T47D (cell line): ENCODE measurements around the gene RYK.

Experiments used
- DNase-seq, 2 experiments: peaks; one replicate each; pipeline versions ENCODE4 v3.0.0 to v3.0.0-alpha.2; 2011 to 2012; ENCODE audit warnings: low read depth in 1 of 2, low spot score in 1 of 2
- JUND ChIP-seq: IDR thresholded peaks from 2 replicates; pipeline ENCODE4 v1.6.1; 2012; ENCODE audit warnings: low read depth
- in situ Hi-C: cut with HindIII; loops from 2 replicates; pipeline ENCODE4 v1.10.0; 2016; ENCODE audit warnings: low sequenced_read_pairs, low pct_unique_long_range_greater_than_20kb

Gene RYK

DNA sequence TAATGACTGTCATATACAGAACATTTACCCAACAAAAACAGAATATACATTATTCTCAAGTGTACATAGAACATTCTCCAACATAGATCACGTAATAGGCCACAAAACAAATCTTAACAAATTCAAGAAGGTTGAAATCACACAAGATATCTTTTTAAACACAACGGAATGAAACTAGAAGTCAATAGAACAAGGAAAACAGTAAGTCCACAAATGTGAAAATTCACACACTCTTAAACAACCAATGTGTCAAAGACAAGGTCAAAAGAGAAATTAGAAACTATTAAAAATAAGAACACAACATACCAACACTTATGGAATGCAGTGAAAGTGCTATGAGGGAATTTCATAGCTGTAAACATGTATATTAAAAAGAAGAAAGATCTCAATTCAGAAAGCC, 139.7 kb downstream of the RYK start:
- no peak for TF ChIP-seq JUND
- no peak for DNase-seq
- in situ Hi-C loops = no loop called here
